Kidney capillary endothelial cell (primary cell): ENCODE results near the gene EIF2B2.

ENCODE experiments used
- DNase-seq: peaks from one replicate; pipeline ENCODE4 v3.0.0-alpha.2; 2018; ENCODE audit warnings: low spot score

Gene EIF2B2

DNA sequence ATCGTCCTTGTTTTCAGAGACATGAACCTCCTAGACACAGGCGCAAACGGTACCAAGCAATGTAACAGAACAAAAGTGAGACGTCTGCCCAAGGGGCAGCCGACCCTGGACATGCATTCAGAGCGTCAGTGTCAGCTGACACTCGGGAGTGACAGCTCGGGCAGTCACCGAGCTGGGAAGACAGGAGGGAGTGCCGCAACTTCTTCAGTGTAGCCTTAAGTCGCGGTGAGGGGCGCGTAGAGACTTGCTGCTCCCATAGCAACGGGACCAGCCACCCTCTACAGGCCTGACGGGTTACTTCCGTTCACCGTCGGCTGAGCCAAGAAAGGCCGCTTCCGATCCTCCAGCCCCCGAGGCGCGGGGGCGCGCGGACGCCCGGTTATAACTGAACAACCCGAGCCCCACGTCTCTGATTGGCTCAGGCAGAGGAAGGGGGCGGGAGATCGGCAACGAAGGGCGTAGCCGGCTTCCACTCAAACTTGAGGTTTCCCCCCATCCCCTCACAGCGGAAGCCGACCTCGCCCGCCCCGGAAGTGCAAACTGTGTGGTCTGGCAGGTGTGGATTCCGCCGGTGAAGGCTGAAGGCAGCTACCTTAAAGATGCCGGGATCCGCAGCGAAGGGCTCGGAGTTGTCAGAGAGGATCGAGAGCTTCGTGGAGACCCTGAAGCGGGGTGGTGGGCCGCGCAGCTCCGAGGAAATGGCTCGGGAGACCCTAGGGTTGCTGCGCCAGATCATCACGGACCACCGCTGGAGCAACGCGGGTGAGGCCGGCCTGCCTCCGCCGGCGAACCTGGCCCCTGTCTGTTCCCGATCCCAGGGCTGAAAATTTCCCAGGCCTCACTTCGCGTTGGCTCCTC, at the start of gene EIF2B2:
Gene EIF2B2, plus strand, starts transcription at position 530 of the 858 bp plus-strand sequence. Its CDS starts 70 bp downstream, at position 600.
- peak; percentile 94 for DNase-seq

- DNase-seq = no peak
Observed at GRCh38 chr14:74953686-74954085, 49.0 kb upstream of the EIF2B2 start.

GRCh38 chr14:74954232-74954946, 48.3 kb upstream of the EIF2B2 start:
- DNase-seq = no peak

DNA sequence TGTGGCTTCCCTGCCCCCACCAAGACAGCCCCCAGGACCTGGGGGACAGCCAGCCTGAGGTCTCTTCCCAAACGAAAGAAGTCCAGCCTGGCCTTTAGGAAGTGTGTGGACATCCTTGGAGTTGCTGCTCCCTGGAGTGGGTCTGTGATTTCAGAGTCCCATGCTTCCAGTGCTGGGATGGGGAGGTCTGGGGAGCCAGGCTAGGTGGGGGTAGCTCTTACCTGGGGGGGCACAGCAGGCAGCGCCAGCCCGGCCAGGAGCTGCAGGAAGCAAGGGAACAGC, 47.8 kb upstream of the EIF2B2 start:
- DNase-seq = no peak

DNA sequence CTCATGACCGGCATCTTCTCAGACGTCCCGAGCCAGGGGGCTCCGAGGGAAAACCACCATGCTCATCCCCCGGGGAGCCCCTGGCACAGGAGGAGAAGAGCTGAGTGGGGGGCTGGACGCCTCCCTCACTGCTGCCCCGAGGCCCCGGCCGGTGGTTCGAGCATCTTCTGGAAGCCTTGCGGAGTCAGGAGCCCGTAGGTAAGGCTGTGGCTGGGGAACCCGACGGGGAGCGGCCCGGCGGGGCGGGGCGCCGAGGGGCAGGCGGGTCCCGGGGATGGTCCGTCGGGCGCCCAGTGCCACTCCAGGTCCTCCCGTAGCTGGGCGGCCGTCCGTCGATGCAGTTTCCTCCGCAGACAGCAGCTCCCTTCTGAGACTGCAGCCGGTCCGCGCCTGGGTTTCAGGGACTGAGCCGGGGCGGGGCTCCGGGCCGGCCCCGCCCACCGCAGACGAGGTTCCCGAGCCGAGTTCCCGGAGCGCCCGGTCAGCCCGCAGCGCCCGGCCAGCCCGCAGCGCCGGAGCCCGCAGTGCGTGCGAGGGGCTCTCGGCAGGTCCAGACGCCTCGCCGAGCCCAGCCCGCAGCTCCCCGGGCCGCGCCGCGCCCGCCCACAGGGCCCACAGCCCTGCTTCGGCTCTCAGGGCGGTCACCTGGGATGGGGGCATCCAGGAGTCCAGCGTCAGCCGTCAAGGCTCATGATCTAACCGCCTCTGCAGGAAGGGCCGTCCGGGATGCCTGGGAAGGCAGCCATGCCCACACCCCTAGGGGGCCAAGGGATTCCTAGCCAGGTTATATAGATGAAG, 47.3 kb upstream of the EIF2B2 start, which contains the start of gene PGF:
Gene PGF, minus strand, starts transcription at position 369 of the 798 bp plus-strand sequence. Its CDS starts 355 bp downstream, at position 14.
- no peak for DNase-seq

- no peak for DNase-seq
Observed at GRCh38 chr14:74956027-74956279, 46.8 kb upstream of the EIF2B2 start.

DNA sequence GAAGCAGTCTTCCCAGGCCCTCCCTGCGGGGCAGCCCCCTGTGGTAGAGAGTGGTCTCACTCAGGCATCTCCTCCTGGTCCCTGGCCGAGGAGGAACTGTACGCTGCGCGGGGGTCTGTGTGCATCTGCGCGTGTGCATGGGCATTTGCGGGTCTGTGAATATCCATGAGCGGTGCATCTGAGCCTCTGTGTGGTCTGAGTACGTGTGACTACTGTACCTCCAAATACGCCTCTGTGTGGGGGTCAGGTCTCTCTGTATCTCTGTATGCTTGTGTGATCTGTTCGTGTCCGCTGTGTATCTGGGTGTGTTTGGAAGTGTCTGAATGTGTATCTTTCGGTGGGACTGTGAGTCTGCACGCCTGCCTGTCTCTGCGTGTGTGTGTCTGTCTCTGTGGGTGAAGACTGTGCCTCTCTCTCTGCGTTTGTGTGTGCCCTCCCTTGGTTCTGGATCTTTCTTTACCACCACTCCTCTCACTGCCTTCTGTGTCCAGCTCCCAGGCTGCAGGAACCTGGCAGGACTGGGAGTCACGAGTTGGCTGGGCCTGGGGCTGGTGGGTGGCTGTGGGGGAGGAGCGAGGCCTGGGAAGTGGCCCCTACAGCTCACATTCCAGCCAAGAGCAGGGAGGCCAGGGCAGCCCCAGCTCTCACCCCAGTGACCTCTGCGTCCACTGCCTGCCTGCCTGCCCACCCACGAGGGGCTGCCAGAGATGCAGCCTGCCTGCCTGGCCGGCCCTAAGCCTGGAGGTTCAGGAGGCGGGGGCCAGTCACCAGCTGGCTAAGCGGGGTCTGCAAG, 46.2 kb upstream of the EIF2B2 start:
- DNase-seq = no peak

GRCh38 chr14:74959596-74960180, 43.0 kb upstream of the EIF2B2 start:
- DNase-seq = no peak

GRCh38 chr14:74960736-74961135, 42.0 kb upstream of the EIF2B2 start:
- no peak for DNase-seq

DNA sequence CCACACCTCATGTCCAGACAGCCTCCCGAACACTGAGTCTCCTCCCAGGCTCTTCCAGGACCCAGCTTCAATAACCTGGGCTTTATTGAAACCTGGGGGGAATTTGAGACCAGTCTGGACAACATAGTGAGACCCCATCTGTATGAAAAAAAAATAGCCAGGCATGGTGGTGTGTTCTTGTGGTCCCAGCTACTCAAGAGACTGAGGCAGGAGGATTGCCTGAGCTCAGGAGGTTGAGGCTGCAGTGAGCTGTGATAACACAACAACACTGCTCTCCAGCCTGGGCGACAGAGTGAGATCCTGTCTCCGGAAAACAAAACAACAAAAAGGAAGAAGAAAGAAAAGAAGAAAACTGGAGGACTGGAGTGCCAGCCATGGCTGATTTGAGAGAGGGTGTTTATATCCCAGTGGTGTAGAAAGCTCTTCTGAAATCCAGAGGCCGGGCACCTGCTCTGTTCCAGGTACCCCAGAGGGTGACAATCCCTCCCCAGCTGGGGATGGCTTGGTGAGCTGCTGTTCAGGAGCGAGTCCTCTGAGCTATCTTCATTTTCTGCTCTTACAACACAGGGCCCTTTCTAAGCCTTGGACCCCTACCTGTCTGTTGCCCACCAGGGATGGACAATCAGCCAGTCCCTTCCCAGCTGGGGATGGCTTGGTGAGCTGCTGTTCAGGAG, 41.3 kb upstream of the EIF2B2 start:
- DNase-seq = no peak

GRCh38 chr14:74962046-74962445, 40.7 kb upstream of the EIF2B2 start:
- no peak for DNase-seq

GRCh38 chr14:74962493-74962892, 40.2 kb upstream of the EIF2B2 start:
- DNase-seq = no peak

- no peak for DNase-seq
Observed at GRCh38 chr14:74963178-74963704, 39.5 kb upstream of the EIF2B2 start.

DNA sequence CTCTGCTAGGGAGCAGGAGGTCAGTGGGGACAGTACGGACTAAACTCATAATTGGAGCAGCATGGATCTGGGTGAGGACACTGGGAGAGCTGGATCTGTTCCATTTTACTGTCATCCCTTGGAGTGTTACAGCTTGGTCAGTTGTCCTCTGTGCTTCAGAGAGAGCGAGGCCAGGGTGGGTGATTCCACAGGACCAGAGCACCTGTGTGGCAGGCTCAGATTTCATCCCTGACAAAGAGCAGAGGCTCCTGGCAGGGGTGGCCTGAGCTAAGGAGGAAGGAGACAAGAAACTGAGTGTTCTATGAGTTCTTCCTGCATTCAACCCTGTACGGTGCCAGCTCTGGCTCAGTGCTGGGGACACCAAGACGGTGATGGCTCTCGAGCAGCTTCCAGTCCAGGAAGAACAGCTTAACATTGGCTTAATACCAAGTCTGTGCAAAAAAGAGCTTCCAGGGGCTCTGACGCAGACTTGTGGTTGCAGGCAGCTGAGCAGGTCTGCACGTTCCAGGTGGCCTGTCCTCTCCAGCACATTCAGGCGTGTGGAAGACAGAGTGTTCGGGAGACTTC, 38.9 kb upstream of the EIF2B2 start:
- DNase-seq = no peak

DNA sequence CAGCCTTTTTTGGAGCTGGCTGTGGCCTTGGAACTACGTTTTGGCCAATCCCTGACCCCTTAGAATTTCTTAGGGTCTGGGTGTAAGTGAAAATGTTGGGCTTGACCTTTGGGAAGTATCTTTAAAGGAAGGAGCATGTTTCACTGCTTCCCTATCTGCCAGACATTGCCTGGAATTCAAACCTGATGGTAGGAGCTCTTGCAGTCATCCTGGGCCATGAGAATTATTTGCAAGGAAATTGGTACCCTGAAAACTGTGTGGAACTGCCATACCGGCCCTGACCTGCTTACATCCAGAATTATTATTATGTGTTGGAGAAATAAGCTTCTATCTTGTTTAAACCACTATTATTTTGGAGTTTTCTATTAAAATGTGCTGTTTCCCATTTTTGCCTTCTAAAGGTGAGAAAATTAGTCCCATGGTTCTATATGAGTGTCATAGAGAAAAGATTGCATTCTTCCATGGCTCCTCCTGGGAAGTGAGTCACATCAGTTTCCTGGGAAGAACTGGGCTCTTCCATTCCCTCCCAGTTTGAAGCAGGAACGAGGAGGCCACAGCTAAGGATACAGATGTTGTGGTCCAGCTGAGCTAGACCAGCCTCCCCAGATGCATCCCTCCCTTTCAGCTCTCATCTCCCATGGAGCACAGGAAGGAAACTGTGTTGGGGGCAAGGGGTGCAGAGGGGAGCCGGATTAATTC, 37.8 kb upstream of the EIF2B2 start:
- DNase-seq = peak; percentile 97

GRCh38 chr14:74965486-74966153, 37.1 kb upstream of the EIF2B2 start:
- DNase-seq = peak; percentile 93

DNA sequence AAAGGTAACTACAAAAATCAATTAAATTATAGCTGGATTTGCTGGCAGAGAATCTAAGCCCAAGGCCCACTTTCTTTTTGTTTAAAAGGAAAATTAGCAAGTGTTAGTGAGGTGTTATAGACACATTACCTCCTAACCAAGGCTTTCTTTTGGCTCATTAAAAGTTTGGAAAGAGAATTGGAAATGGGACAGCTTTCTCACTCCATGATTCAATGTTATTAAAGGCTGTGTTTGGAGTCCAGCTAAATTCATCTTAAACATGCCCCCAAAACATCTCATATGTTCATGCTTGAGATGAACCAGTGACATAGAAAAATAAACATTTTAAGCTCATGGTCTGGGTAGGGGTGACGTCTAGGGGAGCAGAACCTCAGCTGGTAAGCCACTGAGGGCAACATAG, 33.9 kb upstream of the EIF2B2 start:
- DNase-seq = no peak

DNA sequence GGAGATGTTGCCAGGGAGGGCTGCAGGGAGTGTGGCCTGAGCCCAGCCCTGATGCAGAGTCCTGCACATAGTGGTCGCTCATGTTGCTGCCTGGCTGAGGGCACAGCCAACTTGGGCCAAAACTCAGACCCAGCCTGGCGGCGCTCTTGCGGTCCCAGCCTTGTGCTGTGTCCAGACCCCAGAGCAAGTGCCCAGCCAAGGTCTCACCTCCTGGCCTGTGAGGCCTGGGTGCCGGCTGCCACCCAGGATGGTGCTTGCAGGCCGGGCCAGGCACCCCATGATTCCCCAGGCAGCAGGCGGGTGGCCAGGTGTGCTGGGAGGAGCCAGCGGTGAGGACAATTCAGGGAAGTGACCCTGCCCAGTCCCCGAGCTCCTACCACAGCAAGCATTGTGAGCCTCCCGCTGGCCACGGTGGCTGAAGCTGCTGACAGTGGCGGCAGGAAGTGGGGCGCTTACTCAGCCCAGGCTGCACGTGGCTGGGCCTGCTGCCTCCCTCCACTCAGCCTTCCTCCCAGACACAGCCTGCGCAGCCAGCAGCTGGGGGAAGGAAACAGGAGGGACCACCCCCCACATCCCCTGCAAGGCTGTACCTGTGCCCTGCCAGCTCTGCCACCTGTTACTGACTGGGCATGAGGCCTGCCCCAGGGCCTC, 29.6 kb upstream of the EIF2B2 start:
- peak; percentile 87 for DNase-seq

GRCh38 chr14:74973905-74974363, 28.8 kb upstream of the EIF2B2 start:
- no peak for DNase-seq
